ENCODE measurements around the gene ASPHD2.
A peak's percentile ranks its signal among the peaks of the same experiment; 100 is the strongest.

Gene ASPHD2

GRCh38 chr22:26477341-26477731 is 48.3 kb downstream of the ASPHD2 start:
- no peak for DNase-seq

DNA sequence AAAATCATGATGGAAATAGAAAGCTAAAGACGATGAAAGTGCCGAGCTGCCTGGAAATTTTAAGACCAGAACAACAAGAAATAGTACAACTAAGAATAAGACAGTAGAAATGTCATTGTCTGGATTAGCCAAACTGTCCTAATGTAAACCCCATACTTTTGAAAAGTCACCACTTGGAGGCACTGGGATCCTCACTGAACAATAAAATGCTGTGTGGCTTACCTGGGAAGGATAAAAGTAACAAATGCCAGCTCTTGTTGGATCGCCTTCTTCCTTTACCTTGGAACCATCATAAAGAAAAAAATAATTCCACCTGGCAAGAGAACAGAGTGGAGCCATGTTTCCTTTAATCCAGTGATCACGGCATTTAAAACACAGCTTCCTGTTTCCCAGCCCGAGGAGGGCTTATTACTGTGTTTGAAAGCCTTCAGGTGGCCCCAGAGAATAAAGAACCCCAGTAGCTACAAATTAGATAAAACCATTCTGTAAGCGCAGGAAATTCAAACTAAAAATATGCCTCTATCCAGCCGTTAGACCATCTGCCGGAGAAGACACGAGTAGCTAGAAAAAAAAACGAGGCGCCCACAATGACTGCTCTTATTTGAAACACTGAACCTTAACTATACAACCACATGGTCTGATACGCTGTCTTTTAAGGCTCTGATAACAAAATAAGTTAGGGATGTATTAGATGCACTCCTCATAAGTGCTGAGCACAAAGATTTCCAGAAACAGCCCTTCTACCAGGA is 50.2 kb downstream of the ASPHD2 start:
- DNase-seq, result no peak

GRCh38 chr22:26479792-26480610 is 50.9 kb downstream of the ASPHD2 start:
- no peak for DNase-seq

- DNase-seq, result no peak
Observed at GRCh38 chr22:26480611-26480932, 51.5 kb downstream of the ASPHD2 start.

DNA sequence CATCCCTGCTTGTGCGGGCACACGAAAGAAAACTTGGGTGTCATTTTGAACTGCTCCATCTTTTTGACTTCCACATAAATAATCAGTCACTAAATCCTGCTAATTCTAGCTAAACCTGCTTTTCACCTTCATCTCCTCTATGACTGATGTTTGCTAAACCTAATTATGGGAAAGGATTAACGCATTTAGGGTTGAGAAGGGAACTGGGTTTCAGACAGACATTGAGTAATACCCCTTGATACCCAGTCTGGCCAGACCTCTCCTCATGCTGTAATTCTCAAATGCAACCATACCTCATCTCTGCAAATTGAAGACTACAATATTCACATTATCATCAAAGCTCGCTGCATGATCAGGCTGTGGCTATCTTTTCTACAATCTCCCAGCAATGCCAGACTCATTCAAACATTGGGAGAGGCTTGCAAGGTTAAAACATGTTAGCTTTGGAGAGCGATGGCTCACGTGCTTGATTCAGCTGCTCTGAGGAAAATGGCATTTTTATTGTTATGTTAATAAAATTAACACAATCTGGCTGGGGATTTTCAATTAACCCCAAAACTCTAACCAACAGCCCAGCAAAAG is 52.1 kb downstream of the ASPHD2 start:
- no peak for DNase-seq

- no peak for DNase-seq
Observed at GRCh38 chr22:26481694-26482093, 52.6 kb downstream of the ASPHD2 start.

GRCh38 chr22:26482161-26482560 is 53.1 kb downstream of the ASPHD2 start:
- DNase-seq, result peak; percentile 18

GRCh38 chr22:26483043-26483438 is 54.0 kb downstream of the ASPHD2 start:
- DNase-seq, result no peak

GRCh38 chr22:26483439-26484359 is 54.6 kb downstream of the ASPHD2 start, which contains the start of the genes HPS4 and SRRD:
HPS4 (minus strand) TSS chr22:26483783; CDS start chr22:26481762, 2,021 bp downstream.
SRRD (plus strand) TSS chr22:26483877; CDS start chr22:26483891, 14 bp downstream.
- peak; percentile 94 for DNase-seq

DNA sequence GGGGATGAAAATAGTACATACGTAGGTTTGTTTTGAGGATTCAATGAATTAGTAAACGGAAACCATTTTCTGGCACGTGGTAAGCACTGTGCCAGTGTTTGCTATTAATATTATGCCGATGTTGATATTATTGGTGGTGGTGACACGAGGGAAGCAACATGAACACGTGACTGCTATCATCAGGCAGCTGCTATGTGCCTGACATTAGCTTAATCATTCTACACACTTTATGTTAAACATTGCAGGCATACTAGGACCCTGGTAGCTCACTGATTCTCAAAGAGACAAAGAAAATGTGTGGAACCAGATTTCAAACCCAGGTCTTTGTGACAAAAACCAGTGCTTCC is 55.3 kb downstream of the ASPHD2 start:
- DNase-seq, result peak; percentile 59

GRCh38 chr22:26485013-26485412 is 56.0 kb downstream of the ASPHD2 start:
- DNase-seq, result no peak

DNA sequence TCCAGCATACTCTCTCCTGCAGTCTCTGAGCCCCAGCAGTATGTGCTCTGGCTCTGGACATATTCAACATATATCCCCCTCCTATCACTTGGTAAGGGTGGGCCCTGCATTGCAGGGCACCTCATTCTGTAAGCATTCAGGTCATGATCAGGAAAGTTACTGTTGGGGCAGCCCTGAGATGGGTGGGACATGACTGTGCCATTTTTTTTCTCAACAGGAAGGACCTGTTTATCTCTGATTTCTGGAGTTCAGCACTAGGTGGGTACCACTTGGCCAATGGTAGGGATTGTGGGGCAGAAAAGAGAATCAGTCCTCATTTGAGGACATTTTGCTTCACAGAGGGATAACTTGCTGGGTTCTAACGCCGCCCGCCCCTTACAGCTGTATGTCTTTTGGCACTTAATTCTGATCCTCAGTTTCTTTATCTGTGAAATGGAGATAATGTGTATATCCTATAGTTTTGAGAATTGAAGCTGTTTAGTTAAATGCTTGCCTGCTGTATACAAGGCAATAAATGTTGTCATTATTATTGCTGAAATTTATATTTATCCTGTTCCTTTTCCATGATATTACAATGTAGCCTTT is 56.8 kb downstream of the ASPHD2 start:
- no peak for DNase-seq

GRCh38 chr22:26486394-26486793 is 57.3 kb downstream of the ASPHD2 start:
- no peak for DNase-seq

- no peak for DNase-seq
Observed at GRCh38 chr22:26487996-26488395, 58.9 kb downstream of the ASPHD2 start.

DNA sequence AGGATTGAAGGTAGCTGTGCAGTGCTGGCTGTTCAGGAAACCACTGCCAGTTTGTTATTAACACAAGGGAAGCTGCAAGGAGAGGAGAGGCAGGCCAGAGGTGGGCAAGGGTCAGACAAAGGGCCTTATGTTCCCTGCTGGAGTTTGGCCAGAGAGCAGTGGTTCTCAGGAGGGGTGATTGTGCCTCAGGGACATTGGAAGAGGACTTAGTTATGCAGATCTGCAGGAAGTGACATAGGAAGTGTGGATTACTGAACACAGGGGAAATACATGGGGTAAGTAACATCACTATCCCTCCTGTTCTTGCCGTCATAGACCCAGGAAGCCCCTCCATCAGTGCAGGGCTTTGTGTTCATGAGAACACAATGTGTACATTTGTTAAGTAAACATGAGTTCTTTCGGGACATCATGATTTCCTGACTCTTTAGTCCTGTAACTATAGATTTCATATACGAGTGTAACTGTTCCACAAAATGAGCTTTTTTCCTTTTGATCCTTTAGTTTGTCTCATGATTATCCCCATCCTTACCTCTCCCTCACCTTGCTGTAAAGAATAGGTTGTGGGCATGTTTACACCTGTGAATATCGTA is 60.5 kb downstream of the ASPHD2 start:
- DNase-seq, result no peak

DNA sequence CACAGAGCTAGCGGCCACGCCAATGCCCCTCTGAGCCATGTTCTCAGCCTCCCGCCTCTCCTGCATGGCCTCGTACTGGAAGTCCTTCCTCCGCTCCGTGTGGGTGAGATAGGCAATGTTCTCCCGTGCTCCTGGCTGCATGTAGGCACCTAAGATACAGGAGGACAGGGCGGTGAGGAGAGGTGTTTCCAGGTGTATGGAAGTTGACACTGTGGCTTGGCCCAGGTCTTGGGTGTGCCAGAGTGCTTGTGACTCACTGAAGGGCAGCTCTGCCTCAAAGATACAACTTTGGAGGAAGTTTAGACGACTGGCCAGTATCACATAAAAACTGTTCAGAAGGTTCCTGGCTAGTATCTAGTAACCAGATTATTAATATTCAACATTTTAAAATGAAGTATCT is 63.2 kb downstream of the ASPHD2 start:
- DNase-seq, result no peak

DNA sequence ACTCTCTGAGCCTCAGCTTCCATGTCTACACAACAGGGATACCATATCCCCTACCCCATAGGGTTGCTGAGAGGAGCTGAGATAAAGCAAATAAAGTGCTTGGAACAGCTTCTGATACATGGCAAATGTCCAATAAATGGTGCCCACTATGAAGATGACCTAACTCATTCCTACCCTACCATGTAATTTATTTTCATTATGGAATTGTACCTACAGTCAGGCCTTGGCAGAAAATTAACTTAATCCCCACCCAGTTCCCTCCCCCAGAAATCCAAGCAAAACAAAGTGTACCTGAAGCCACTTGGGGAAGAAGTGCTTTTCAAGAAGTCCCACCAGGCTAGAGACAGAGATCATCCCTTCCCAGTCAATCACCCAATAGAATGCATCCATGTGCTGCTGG is 65.4 kb downstream of the ASPHD2 start:
- DNase-seq, result no peak
